IMR-90 (cell line): Measurements from ENCODE around the gene LCN2. TPM values are rescaled to one million over a fixed set of nuclear protein-coding genes. Genes with fewer than 3 reads are reported as not detected.

ENCODE experiments used
- ATAC-seq: fragments of 200-7000 bp; cut with Tn5 transposase; 2 replicates; pipeline ENCODE4 v1.9.1; 2020; ENCODE audit warnings: low read depth, mild to moderate bottlenecking, moderate library complexity
- BruUV-seq: library from RNA; stranded (reverse); fragments of 400-500 nt; replicated peaks from 2 replicates; lab custom pipeline; 2021; lab: Mats Ljungman, UMichigan
- CTCF ChIA-PET: fragments of 300-600 bp; formaldehyde crosslinking; extraction: SDS; loops from one replicate; lab custom pipeline; 2021; ENCODE audit warnings: antibody characterized with exemption; lab: Yijun Ruan, JAX
- POLR2A ChIA-PET: fragments of 300-600 bp; sonication (Branson Sonifier 250); formaldehyde crosslinking; loops from one replicate; lab custom pipeline; 2022; ENCODE audit warnings: antibody characterized with exemption; ENCODE audit not compliant: unreplicated experiment; lab: Charles Lee
- DNase-seq: peaks from one replicate; pipeline ENCODE4 v3.0.0; 2013
- H2AFZ ChIP-seq: replicated peaks from 2 replicates; pipeline ENCODE3; 2013; ENCODE audit warnings: low read length, mild to moderate bottlenecking; ENCODE audit not compliant: poor library complexity
- H2AK5ac ChIP-seq: 2 replicates; pipeline ENCODE4 v1.6.1; 2013; ENCODE audit warnings: low read depth, low read length, inconsistent platforms
- H2AK9ac ChIP-seq: replicated peaks from 2 replicates; pipeline ENCODE3; 2013; ENCODE audit warnings: mild to moderate bottlenecking, low read depth, low read length, moderate library complexity; ENCODE audit not compliant: poor library complexity
- H2BK120ac ChIP-seq: 2 replicates; pipeline ENCODE4 v1.6.1; 2013; ENCODE audit warnings: low read depth, low read length, inconsistent platforms
- H2BK15ac ChIP-seq: 3 replicates; pipeline ENCODE4 v1.6.1; 2013; ENCODE audit warnings: low read depth, low read length, inconsistent platforms
- H2BK20ac ChIP-seq: 2 replicates; pipeline ENCODE4 v1.6.1; 2013; ENCODE audit warnings: low read depth, mild to moderate bottlenecking, inconsistent platforms, low read length, moderate library complexity
- H2BK5ac ChIP-seq: 2 replicates; pipeline ENCODE4 v1.6.1; 2013; ENCODE audit warnings: mild to moderate bottlenecking, low read depth, low read length, inconsistent platforms; ENCODE audit not compliant: poor library complexity, severe bottlenecking
- H3K14ac ChIP-seq: replicated peaks from 2 replicates; pipeline ENCODE4 v1.6.1; 2013; ENCODE audit warnings: low read depth, low read length, inconsistent platforms
- H3K18ac ChIP-seq: 2 replicates; pipeline ENCODE4 v1.6.1; 2013; ENCODE audit warnings: low read depth, low read length, control low read depth
- H3K23ac ChIP-seq: 2 replicates; pipeline ENCODE4 v1.6.1; 2013; ENCODE audit warnings: low read depth, low read length, inconsistent platforms
- H3K27ac ChIP-seq: 2 replicates; pipeline ENCODE4 v1.5.1; 2013; ENCODE audit warnings: mild to moderate bottlenecking, control low read depth, low read length; ENCODE audit not compliant: insufficient read depth
- H3K27me3 ChIP-seq: 2 replicates; pipeline ENCODE4 v1.6.1; 2013; ENCODE audit warnings: low read length; ENCODE audit not compliant: control insufficient read depth, insufficient read depth
- H3K36me3 ChIP-seq: 2 replicates; pipeline ENCODE4 v1.6.1; 2013; ENCODE audit warnings: low read length, mixed read lengths; ENCODE audit not compliant: control insufficient read depth, insufficient read depth
- H3K4ac ChIP-seq: 2 replicates; pipeline ENCODE4 v1.6.1; 2013; ENCODE audit warnings: low read depth, low read length, inconsistent platforms
- H3K4me1 ChIP-seq: 2 replicates; pipeline ENCODE4 v1.6.1; 2013; ENCODE audit warnings: low read length, mixed read lengths; ENCODE audit not compliant: control insufficient read depth, insufficient read depth
- H3K4me2 ChIP-seq: 2 replicates; pipeline ENCODE4 v1.6.1; 2013; ENCODE audit warnings: low read depth, mild to moderate bottlenecking, control low read depth, low read length, moderate library complexity
- H3K4me3 ChIP-seq: 2 replicates; pipeline ENCODE4 v1.5.1; 2013; ENCODE audit warnings: low read depth, mild to moderate bottlenecking, control low read depth, low read length, moderate library complexity; ENCODE audit not compliant: insufficient read depth
- H3K56ac ChIP-seq: 2 replicates; pipeline ENCODE4 v1.6.1; 2013; ENCODE audit warnings: low read length, inconsistent platforms; ENCODE audit not compliant: insufficient read depth; ENCODE audit errors: extremely low read depth
- H3K79me1 ChIP-seq, 2 experiments: 2 replicates each; pipeline ENCODE4 v1.6.1; 2013; ENCODE audit warnings: low read length in 2 of 2, inconsistent platforms in 1 of 2, low read depth in 1 of 2
- H3K9ac ChIP-seq: 2 replicates; pipeline ENCODE4 v1.6.1; 2013; ENCODE audit warnings: low read depth, low read length, control low read depth
- H3K9me1 ChIP-seq: 2 replicates; pipeline ENCODE4 v1.6.1; 2013; ENCODE audit warnings: low read length, inconsistent platforms; ENCODE audit not compliant: insufficient read depth
- H3K9me3 ChIP-seq: 2 replicates; pipeline ENCODE4 v1.6.1; 2013; ENCODE audit warnings: low read length; ENCODE audit not compliant: control insufficient read depth, insufficient read depth
- H4K20me1 ChIP-seq: 2 replicates; pipeline ENCODE4 v1.6.1; 2013; ENCODE audit warnings: low read length, inconsistent platforms; ENCODE audit not compliant: insufficient read depth
- H4K5ac ChIP-seq: 2 replicates; pipeline ENCODE4 v1.6.1; 2013; ENCODE audit warnings: mild to moderate bottlenecking, low read depth, low read length, control low read depth
- H4K8ac ChIP-seq, 2 experiments: 2 replicates each; pipeline ENCODE4 v1.6.1; 2013; ENCODE audit warnings: low read depth in 2 of 2, low read length in 2 of 2, control low read depth in 1 of 2, inconsistent platforms in 1 of 2
- H4K91ac ChIP-seq: 2 replicates; pipeline ENCODE4 v1.6.1; 2013; ENCODE audit warnings: low read depth, low read length, inconsistent platforms; ENCODE audit not compliant: insufficient read depth
- BHLHE40 ChIP-seq: fragments of 150-350 bp; IDR thresholded peaks from 2 replicates; pipeline ENCODE4 v1.6.1; 2016; ENCODE audit warnings: mild to moderate bottlenecking, low read depth, low read length
- CEBPB ChIP-seq: IDR thresholded peaks from 2 replicates; pipeline ENCODE4 v1.6.1; 2012; ENCODE audit warnings: low read depth, low read length, improper control_type of control experiment
- CHD1 ChIP-seq: IDR thresholded peaks from 2 replicates; pipeline ENCODE4 v1.6.1; 2012; ENCODE audit warnings: low read depth, low read length, improper control_type of control experiment
- FOS ChIP-seq: fragments of 150-350 bp; IDR thresholded peaks from 2 replicates; pipeline ENCODE4 v1.6.1; 2016; ENCODE audit warnings: low read depth, low read length
- MAFK ChIP-seq: IDR thresholded peaks from 2 replicates; pipeline ENCODE4 v1.6.1; 2012; ENCODE audit warnings: low read depth, low read length, improper control_type of control experiment
- MAZ ChIP-seq: IDR thresholded peaks from 2 replicates; pipeline ENCODE4 v1.6.1; 2012; ENCODE audit warnings: low read depth, mild to moderate bottlenecking, low read length, improper control_type of control experiment, moderate library complexity, borderline replicate concordance
- MXI1 ChIP-seq: IDR thresholded peaks from 2 replicates; pipeline ENCODE4 v1.6.1; 2012; ENCODE audit warnings: low read depth, mild to moderate bottlenecking, low read length, moderate library complexity, borderline replicate concordance
- NFE2L2 ChIP-seq: fragments of 150-350 bp; IDR thresholded peaks from 2 replicates; pipeline ENCODE4 v1.6.1; 2016; ENCODE audit warnings: low read depth, mild to moderate bottlenecking, low read length
- POLR2A ChIP-seq: IDR thresholded peaks from 2 replicates; pipeline ENCODE4 v1.6.1; 2012; ENCODE audit warnings: mild to moderate bottlenecking, low read depth, low read length
- RAD21 ChIP-seq: IDR thresholded peaks from 2 replicates; pipeline ENCODE4 v1.6.1; 2012; ENCODE audit warnings: low read length, improper control_type of control experiment
- RCOR1 ChIP-seq: IDR thresholded peaks from 2 replicates; pipeline ENCODE4 v1.6.1; 2012; ENCODE audit warnings: mild to moderate bottlenecking, low read length, improper control_type of control experiment; ENCODE audit not compliant: insufficient replicate concordance
- RFX5 ChIP-seq: IDR thresholded peaks from 2 replicates; pipeline ENCODE4 v1.8.0; 2012; ENCODE audit warnings: low read depth, mild to moderate bottlenecking, low read length, moderate library complexity
- SMC3 ChIP-seq: fragments of 150-350 bp; IDR thresholded peaks from 2 replicates; pipeline ENCODE4 v1.6.1; 2016; ENCODE audit warnings: low read depth, mild to moderate bottlenecking, antibody characterized with exemption, low read length, moderate library complexity
- WGBS, 2 experiments: methylation state at CpG; one replicate each; pipeline versions ENCODE4 v1.1.5 to v1.1.7; 2013; ENCODE audit warnings: missing lambda C conversion rate in 2 of 2; ENCODE audit not compliant: insufficient read length in 1 of 2; ENCODE audit errors: extremely low coverage in 2 of 2; 5-methylcytosine and 5-hydroxymethylcytosine counted together
- dilution Hi-C: fragments of 300-500 bp; cut with HindIII; formaldehyde crosslinking; loops from one replicate; pipeline ENCODE4 v1.14.3; 2018; ENCODE audit warnings: low sequenced_read_pairs; ENCODE audit not compliant: unreplicated experiment
- in situ Hi-C: fragments of 300-500 bp; cut with MboI; formaldehyde crosslinking; loops from 3 replicates; pipeline ENCODE4 v1.14.3; 2019; ENCODE audit warnings: low sequenced_read_pairs, inconsistent platforms, mixed read lengths
- intact Hi-C: fragments of 100-400 bp; cut with micrococcal nuclease; formaldehyde crosslinking; loops from 2 replicates; pipeline ENCODE4 v1.10.0; 2022
- polyA plus RNA-seq, 3 experiments: library from polyadenylated mRNA; depleted of rRNA; stranded (reverse); fragments of >200 nt; gene quantifications; 2 replicates each; pipeline ENCODE4 v1.2.3, GENCODE V29; 2012; ENCODE audit warnings: low replicate concordance in 1 of 3
- total RNA-seq: library from RNA; depleted of rRNA; stranded (reverse); fragments of >200 nt; gene quantifications from 2 replicates; pipeline ENCODE4 v1.2.3, GENCODE V29; 2012
- TF ChIP-seq, protein P1 (sequence below): conservative IDR thresholded peaks from 2 replicates; pipeline ENCODE4 v1.5.1; 2012; ENCODE audit warnings: mild to moderate bottlenecking, low read depth, low read length, improper control_type of control experiment
- TF ChIP-seq, protein P2 (sequence below): fragments of 150-350 bp; IDR thresholded peaks from 2 replicates; pipeline ENCODE4 v1.6.1; 2017; ENCODE audit warnings: mild to moderate bottlenecking, antibody characterized with exemption, low read length, low read depth
- TF ChIP-seq, protein P3 (sequence below): fragments of 150-350 bp; IDR thresholded peaks from 2 replicates; pipeline ENCODE4 v1.6.1; 2016; ENCODE audit warnings: low read depth, mild to moderate bottlenecking, low read length, moderate library complexity, borderline replicate concordance

The LCN2 gene
- total and polyA plus RNA-seq, 2 of the 4 experiments (the other 2 are of a cell fraction): not detected

DNA sequence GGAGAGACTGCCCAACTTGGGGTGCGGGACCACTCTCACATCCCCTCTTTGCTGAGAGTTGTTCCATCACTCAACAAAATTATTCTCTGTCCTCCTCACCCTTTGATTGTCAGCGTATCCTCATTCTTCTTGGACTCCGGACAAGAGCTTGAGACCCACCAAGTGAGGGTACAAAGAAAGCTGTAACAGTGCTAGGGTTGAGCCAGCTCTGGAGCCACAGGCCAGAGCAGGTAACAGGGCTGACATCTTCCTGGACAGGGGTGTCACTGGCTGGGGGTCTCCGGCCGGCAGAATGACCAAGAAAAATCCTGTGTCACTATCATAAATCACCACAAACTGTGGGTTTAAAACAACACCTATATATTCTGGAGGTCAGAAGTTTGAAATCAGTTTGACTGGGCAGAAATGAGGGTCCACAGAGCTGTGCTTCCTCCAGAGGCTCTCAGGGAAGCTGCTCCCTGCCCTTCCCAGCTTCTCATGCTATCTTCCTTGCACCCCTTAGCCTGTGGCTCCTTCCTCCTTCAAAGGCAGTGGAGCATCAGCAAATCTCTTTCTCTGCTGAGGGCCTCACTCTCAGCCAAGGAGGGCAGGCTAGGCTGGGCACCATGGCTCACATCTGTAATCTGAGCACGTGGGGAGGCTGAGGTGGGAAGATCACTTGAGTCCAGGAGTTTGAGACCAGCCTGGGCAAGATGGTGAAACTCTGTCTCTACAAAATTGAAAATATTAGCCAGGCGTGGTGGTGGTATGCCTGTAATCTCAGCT, 6.7 kb downstream of the LCN2 start:
- no peak overlapping the region for H3K4me2 ChIP-seq
- H3K27me3 ChIP-seq: peaks cover 8% of the 10 kb centered on the region; the same call in 1 of the 2 replicates
- H4K20me1 ChIP-seq: no peaks in the 10 kb centered on the region
- POLR2A ChIA-PET: no interaction called here
- H3K18ac ChIP-seq: no peak overlapping the region
- CTCF ChIA-PET: no interaction called here
- no peak overlapping the region for H4K5ac ChIP-seq
- H3K4me1 ChIP-seq: no peaks in the 10 kb centered on the region
- H3K79me1 ChIP-seq: peaks cover 4 to 7% of the 10 kb centered on the region in 2 experiments; a peak in 3 of 4 replicates
- dilution Hi-C loops (no loop called here), in situ Hi-C loops (no loop called here), intact Hi-C loops (no loop called here)
- no peak overlapping the region for H3K23ac ChIP-seq
- H3K9ac ChIP-seq: no peak overlapping the region
- H2BK5ac ChIP-seq: no peak overlapping the region
- no peak overlapping the region for H4K8ac ChIP-seq
- H3K4me3 ChIP-seq: no peak overlapping the region
- TF ChIP-seq NFE2L2: no peak
- TF ChIP-seq, protein P1, sequence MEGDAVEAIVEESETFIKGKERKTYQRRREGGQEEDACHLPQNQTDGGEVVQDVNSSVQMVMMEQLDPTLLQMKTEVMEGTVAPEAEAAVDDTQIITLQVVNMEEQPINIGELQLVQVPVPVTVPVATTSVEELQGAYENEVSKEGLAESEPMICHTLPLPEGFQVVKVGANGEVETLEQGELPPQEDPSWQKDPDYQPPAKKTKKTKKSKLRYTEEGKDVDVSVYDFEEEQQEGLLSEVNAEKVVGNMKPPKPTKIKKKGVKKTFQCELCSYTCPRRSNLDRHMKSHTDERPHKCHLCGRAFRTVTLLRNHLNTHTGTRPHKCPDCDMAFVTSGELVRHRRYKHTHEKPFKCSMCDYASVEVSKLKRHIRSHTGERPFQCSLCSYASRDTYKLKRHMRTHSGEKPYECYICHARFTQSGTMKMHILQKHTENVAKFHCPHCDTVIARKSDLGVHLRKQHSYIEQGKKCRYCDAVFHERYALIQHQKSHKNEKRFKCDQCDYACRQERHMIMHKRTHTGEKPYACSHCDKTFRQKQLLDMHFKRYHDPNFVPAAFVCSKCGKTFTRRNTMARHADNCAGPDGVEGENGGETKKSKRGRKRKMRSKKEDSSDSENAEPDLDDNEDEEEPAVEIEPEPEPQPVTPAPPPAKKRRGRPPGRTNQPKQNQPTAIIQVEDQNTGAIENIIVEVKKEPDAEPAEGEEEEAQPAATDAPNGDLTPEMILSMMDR: no peak
- TF ChIP-seq, protein P2, sequence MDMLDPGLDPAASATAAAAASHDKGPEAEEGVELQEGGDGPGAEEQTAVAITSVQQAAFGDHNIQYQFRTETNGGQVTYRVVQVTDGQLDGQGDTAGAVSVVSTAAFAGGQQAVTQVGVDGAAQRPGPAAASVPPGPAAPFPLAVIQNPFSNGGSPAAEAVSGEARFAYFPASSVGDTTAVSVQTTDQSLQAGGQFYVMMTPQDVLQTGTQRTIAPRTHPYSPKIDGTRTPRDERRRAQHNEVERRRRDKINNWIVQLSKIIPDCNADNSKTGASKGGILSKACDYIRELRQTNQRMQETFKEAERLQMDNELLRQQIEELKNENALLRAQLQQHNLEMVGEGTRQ: no peak
- TF ChIP-seq POLR2A: no peak
- TF ChIP-seq MXI1: no peak
- no peak for TF ChIP-seq CHD1
- TF ChIP-seq MAZ: no peak
- TF ChIP-seq, protein P3, sequence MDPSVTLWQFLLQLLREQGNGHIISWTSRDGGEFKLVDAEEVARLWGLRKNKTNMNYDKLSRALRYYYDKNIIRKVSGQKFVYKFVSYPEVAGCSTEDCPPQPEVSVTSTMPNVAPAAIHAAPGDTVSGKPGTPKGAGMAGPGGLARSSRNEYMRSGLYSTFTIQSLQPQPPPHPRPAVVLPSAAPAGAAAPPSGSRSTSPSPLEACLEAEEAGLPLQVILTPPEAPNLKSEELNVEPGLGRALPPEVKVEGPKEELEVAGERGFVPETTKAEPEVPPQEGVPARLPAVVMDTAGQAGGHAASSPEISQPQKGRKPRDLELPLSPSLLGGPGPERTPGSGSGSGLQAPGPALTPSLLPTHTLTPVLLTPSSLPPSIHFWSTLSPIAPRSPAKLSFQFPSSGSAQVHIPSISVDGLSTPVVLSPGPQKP: no peak
- TF ChIP-seq RFX5: no peak
- no peak for TF ChIP-seq RCOR1
- no peak for TF ChIP-seq BHLHE40
- TF ChIP-seq MAFK: no peak
- TF ChIP-seq FOS: no peak
- no peak for TF ChIP-seq CEBPB
- TF ChIP-seq RAD21: no peak
- no peak for TF ChIP-seq SMC3
- 73% methylated on average over 3 of the region's 7 CpGs; no CpG with 5 or more reads in 1 of the 2 experiments for WGBS, 2 experiments
- H2BK15ac ChIP-seq: no peak overlapping the region
- H3K14ac ChIP-seq: no peak overlapping the region
- no peak for ATAC-seq
- DNase-seq: no peak
- peaks cover 5% of the 10 kb centered on the region for H3K9me1 ChIP-seq
- H4K91ac ChIP-seq: no peak overlapping the region
- H2AK5ac ChIP-seq: no peak overlapping the region
- no peak overlapping the region for H2BK20ac ChIP-seq
- no peak overlapping the region for H3K27ac ChIP-seq
- H2BK120ac ChIP-seq: no peak overlapping the region
- H2AFZ ChIP-seq: no peak overlapping the region
- no peak overlapping the region for H2AK9ac ChIP-seq
- H3K56ac ChIP-seq: no peak overlapping the region
- no TSS peak for BruUV-seq
- no peak overlapping the region for H3K4ac ChIP-seq
- H3K9me3 ChIP-seq: no peaks in the 10 kb centered on the region
- H3K36me3 ChIP-seq: no peaks in the 10 kb centered on the region
